Measurements from ENCODE around the gene ATP9A. TPM values are rescaled to one million over a fixed set of nuclear protein-coding genes. Genes with fewer than 3 reads are reported as not detected.

Gene ATP9A
- total and polyA plus RNA-seq, 2 donors (not counting 3 experiments of a cell fraction or from before 2014, with no cell fraction given): 20.9 to 41.5 TPM

DNA sequence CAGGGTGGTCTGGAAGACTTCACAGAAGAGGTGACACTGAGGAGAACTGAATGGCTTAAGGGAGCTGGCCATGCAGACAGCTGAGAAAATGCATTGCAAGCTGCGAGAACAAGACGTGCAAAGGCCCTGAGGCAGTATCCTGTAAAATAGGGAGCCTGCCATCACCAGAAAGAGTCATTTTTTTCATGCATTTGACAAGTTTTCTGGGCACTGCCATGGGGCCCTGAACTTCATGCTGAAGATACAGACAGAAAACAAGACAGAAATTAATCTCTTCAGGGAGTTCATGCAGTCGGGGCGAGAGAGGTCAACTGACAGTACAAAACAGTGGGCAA is 196.8 kb downstream of the ATP9A start:
- no peak overlapping the region for H2AFZ ChIP-seq (ENCODE audit: low read depth, low read length)
- intact Hi-C loops (cut with micrococcal nuclease) (no loop called here), dilution Hi-C loops (cut with MboI; ENCODE audit: extremely low pct_ligation_motif_present, low sequenced_read_pairs) (no loop called here)
- peaks cover 0 to 2% of the 10 kb centered on the region in 2 experiments for H3K27me3 ChIP-seq (ENCODE audit: control insufficient read depth in 2 of 2, insufficient read depth in 2 of 2, low read length in 2 of 2)
- ChIA-PET POLR2A (no interaction called here), CTCF (interaction anchor here (1.1 to 1.2 kb wide), 2 partner anchors 23 to 53 kb away, joined by 3 to 7 read pairs; no protein-coding TSS in a partner anchor)
- H3K9me3 ChIP-seq (replicated peaks; ENCODE audit: control insufficient read depth, insufficient read depth, low read length): no peaks in the 10 kb centered on the region
- H3K27ac ChIP-seq (ENCODE audit: insufficient read depth, low read depth, low read length): no peak overlapping the region
- H3K9me1 ChIP-seq (replicated peaks; ENCODE audit: control insufficient read depth, extremely low read depth, insufficient read depth, low read length): no peaks in the 10 kb centered on the region
- DNase-seq (ENCODE audit: low read depth, low spot score) (no peak), FAIRE-seq (no peak)
- TF ChIP-seq, protein P1, sequence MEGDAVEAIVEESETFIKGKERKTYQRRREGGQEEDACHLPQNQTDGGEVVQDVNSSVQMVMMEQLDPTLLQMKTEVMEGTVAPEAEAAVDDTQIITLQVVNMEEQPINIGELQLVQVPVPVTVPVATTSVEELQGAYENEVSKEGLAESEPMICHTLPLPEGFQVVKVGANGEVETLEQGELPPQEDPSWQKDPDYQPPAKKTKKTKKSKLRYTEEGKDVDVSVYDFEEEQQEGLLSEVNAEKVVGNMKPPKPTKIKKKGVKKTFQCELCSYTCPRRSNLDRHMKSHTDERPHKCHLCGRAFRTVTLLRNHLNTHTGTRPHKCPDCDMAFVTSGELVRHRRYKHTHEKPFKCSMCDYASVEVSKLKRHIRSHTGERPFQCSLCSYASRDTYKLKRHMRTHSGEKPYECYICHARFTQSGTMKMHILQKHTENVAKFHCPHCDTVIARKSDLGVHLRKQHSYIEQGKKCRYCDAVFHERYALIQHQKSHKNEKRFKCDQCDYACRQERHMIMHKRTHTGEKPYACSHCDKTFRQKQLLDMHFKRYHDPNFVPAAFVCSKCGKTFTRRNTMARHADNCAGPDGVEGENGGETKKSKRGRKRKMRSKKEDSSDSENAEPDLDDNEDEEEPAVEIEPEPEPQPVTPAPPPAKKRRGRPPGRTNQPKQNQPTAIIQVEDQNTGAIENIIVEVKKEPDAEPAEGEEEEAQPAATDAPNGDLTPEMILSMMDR (IDR thresholded peaks at IDR 0.05; ENCODE audit: extremely low read depth in 1 of 2, insufficient read depth in 1 of 2, low read depth in 1 of 2, low read length in 2 of 2): no peak
- TF ChIP-seq MYC (IDR thresholded peaks at IDR 0.05; ENCODE audit: low read depth, low read length): no peak
- no peak for TF ChIP-seq POLR2A (IDR thresholded peaks at IDR 0.05; ENCODE audit: low read depth, low read length)
- TF ChIP-seq POLR2AphosphoS5 (IDR thresholded peaks at IDR 0.05; ENCODE audit: insufficient read depth, low read depth, low read length): no peak
- TF ChIP-seq FOS (IDR thresholded peaks at IDR 0.05; ENCODE audit: borderline replicate concordance, insufficient read depth, low read length): no peak
- TF ChIP-seq JUN (IDR thresholded peaks at IDR 0.05; ENCODE audit: borderline replicate concordance, insufficient read depth, insufficient read length, low read depth): no peak
- TF ChIP-seq EZH2 (IDR thresholded peaks at IDR 0.05; ENCODE audit: borderline replicate concordance, low read depth, low read length, severe bottlenecking): no peak
- TF ChIP-seq GATA2 (IDR thresholded peaks at IDR 0.05; ENCODE audit: insufficient read depth, insufficient read length, low read depth, low read length): no peak
- TF ChIP-seq, protein P2, sequence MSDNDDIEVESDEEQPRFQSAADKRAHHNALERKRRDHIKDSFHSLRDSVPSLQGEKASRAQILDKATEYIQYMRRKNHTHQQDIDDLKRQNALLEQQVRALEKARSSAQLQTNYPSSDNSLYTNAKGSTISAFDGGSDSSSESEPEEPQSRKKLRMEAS (IDR thresholded peaks at IDR 0.05; ENCODE audit: insufficient read depth, insufficient read length): no peak
- H3K4me3 ChIP-seq (replicated peaks in 1 of 3; ENCODE audit: insufficient read depth in 1 of 3, low read depth in 1 of 3, low read length in 3 of 3): no peak overlapping the region
- peaks cover 13% of the 10 kb centered on the region for H3K4me1 ChIP-seq (ENCODE audit: control insufficient read depth, extremely low read depth, insufficient read depth, low read length)
- no peaks in the 10 kb centered on the region for H3K36me3 ChIP-seq (ENCODE audit: control insufficient read depth in 2 of 2, extremely low read depth in 1 of 2, insufficient read depth in 2 of 2, low read length in 2 of 2)
- no peaks in the 10 kb centered on the region for H4K20me1 ChIP-seq (replicated peaks; ENCODE audit: control insufficient read depth, extremely low read depth, insufficient read depth, low read length)
- H3K79me2 ChIP-seq (ENCODE audit: control insufficient read depth, insufficient read depth, low read length): no peaks in the 10 kb centered on the region
- BruUV-seq (replicated peaks): no TSS peak
- no peak overlapping the region for H3K4me2 ChIP-seq (ENCODE audit: insufficient read depth, low read length)
- no peak overlapping the region for H3K9ac ChIP-seq (replicated peaks; ENCODE audit: extremely low read depth, insufficient read depth, low read length)
